Astrocyte of the spinal cord (primary cell): ENCODE results near the gene SHROOM3.

ENCODE experiments used
- DNase-seq: peaks from one replicate; pipeline ENCODE4 v3.0.0; 2011; ENCODE audit warnings: low read depth, low spot score
- H3K4me3 ChIP-seq: 2 replicates; pipeline ENCODE4 v1.5.1; 2011; ENCODE audit warnings: low read depth, mild to moderate bottlenecking, low read length, moderate library complexity
- in situ Hi-C: cut with HindIII; loops from 2 replicates; pipeline ENCODE4 v1.10.0; 2017; ENCODE audit warnings: low sequenced_read_pairs
- TF ChIP-seq, protein P1 (sequence below): IDR thresholded peaks from 2 replicates; pipeline ENCODE4 v1.5.1; 2012; ENCODE audit warnings: low read depth, mild to moderate bottlenecking, low read length, inconsistent platforms

Gene SHROOM3

DNA sequence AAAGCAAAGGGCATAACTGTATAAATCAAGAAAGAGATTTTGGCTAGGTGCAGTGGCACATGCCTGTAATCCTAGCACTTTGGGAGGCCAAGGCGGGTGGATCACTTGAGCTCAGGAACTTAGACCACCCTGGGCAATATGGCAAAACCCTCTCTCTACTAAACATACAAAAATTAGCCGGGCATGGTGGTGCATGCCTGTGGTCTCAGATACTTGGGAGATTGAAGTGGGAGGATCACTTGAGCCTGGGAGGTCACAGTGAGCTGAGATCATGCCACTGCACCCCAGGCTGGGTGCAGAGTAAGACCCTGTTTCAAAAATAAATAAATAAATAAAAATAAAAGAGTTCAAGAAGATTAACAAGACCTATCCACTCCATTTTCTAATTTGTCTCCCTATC lies 235.6 kb downstream of the SHROOM3 start:
- H3K4me3 ChIP-seq = no peak overlapping the region
- TF ChIP-seq, protein P1, sequence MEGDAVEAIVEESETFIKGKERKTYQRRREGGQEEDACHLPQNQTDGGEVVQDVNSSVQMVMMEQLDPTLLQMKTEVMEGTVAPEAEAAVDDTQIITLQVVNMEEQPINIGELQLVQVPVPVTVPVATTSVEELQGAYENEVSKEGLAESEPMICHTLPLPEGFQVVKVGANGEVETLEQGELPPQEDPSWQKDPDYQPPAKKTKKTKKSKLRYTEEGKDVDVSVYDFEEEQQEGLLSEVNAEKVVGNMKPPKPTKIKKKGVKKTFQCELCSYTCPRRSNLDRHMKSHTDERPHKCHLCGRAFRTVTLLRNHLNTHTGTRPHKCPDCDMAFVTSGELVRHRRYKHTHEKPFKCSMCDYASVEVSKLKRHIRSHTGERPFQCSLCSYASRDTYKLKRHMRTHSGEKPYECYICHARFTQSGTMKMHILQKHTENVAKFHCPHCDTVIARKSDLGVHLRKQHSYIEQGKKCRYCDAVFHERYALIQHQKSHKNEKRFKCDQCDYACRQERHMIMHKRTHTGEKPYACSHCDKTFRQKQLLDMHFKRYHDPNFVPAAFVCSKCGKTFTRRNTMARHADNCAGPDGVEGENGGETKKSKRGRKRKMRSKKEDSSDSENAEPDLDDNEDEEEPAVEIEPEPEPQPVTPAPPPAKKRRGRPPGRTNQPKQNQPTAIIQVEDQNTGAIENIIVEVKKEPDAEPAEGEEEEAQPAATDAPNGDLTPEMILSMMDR = no peak
- in situ Hi-C loops = no loop called here
- DNase-seq = no peak

DNA sequence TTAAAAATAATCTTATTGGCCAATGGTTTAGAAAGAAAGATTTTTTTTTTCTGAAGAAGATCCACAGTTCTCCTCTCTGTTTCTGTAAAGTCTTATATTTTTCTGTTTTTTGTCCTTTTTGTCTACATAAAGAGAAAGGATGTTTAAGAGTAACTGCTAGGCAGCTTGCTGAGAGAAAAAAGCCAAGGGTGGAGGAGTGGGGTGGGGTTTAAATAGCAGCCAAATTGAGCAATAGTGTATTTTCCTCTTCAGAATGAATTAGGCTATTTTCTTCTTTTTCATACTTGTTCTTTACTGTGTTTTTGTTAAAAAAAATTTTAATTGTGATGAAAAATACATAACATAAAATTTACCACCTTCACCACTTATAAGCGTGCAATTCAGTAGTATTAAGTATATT lies 238.3 kb downstream of the SHROOM3 start:
- TF ChIP-seq, protein P1 = no peak
- H3K4me3 ChIP-seq = no peak overlapping the region
- in situ Hi-C loops = no loop called here
- DNase-seq = no peak

DNA sequence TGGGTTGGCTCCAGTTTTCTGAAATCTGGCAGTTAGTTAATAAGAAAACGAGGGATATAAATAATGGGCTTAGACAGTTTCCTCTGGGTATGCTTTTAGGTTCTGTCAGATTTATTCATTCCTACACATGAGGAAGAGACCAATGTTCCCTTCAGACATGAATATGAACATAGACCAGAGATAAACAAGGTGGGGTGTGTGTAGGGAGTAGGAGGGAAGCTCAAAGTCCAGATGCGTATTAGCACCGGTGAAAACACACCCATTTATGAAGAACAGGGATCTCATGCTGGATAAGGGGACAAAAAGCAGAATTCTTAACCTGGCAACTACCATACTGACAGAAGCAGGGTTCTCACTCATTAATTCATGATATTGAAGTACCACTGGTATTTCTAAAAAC lies 240.0 kb downstream of the SHROOM3 start:
- in situ Hi-C loops = no loop called here
- TF ChIP-seq, protein P1 = no peak
- DNase-seq = no peak
- H3K4me3 ChIP-seq = no peak overlapping the region

DNA sequence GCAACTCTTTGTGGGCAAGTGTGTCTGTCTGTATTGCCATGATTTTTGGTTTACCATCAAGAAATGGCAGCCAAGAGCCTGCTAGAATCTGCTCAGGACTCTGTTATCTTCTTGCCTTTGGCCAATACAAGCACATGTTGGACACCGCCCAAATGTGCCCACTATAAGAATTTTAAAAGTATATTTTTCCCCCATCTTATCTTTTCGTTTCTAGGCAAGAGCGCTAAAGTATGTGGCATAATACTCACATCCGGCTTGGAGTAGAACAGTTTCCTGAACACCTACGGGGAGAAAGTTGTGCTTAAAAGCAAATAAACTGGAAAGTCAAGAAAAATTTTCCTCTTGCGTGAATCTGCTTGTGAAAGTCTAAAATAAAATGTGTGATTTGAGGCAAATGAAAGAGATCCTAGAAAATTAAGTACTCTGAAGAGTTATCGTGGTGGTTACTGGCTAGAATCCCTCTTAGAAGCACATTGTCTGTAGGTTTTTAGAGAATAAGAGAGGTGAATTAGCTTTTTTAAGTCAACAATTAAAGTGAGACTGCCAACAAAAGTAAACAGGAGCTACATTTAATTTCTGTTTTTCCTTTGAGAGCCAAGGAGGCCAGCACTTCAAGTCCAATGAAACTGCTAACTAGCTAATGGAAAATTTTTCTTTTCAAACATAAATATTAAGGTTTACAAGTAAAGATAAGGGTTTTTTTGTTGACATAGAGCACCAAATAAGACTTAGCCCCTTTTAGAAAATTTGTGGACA lies 242.7 kb downstream of the SHROOM3 start:
- no peak overlapping the region for H3K4me3 ChIP-seq
- TF ChIP-seq, protein P1 = no peak
- DNase-seq = no peak
- in situ Hi-C loops = no loop called here

DNA sequence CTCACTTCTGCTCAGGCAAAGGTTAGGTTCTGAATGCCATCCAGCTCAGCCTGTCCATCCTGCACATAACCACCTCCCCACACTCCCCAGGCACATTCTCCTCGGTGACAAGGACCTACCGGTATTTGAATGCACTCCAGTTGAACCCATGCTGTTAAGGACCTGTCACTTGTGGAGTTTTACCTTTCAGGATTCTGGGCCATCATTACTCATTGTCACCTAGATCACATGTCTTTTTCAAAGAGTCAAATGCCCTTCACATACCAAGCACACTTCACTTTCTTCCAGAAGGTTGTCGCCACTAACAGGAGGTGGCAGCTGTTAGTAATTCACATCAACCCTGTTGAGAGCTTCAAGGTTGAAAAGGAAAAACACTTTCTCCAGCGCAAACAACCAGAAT lies 244.7 kb downstream of the SHROOM3 start:
- in situ Hi-C loops = no loop called here
- no peak for DNase-seq
- H3K4me3 ChIP-seq = no peak overlapping the region
- TF ChIP-seq, protein P1 = no peak

DNA sequence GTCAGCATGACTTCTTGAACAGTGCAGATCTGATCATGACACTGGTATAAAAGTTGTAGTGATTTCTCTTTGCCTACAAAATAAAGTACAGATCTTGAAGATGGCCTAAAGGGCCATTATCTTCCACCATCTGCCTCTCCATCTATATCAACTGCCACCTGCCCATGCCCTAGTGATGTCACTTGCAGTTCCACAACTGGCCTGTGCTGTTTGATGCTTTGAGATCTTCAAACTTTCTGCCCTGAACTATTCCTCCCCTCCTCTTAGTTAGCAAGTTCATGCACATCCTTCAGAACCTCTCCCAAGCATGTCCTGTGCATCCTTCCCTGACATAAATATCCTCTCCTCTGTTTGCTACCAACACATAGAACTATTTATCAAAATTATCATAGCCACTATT lies 245.9 kb downstream of the SHROOM3 start:
- no peak for DNase-seq
- H3K4me3 ChIP-seq = no peak overlapping the region
- TF ChIP-seq, protein P1 = no peak
- in situ Hi-C loops = no loop called here
